ENCODE measurements around the gene MRPL28. TPM values are rescaled to one million over a fixed set of nuclear protein-coding genes. Genes with fewer than 3 reads are reported as not detected.
"Not testable (repeated sequence)": the region's sequence is repeated elsewhere in the genome, so short reads cannot be mapped to it uniquely, and the experiment has no call there.

Gene MRPL28
- 41.7 TPM for total RNA-seq

DNA sequence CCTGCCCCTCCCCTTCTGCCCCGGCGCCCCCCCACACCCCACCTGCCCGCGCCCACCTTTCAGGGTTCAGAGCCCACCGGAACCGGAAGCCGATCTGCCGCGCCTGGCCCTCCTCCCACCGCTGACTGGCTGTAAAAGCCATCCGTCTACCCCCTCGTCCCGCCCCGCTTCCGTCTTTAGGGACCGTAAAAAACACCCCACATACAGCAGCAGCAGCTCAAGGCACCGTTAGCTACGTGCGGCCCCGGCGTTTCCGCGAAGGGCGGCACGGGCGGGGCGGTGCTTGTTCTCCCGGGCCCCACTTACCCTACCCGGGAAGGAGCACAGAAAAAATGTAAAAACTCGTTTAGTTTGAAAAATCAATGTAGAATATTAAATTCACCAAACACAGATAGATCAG lies at the start of gene MRPL28:
Gene MRPL28, minus strand, starts transcription at position 96 of the 400 bp plus-strand sequence. CDS start 320 bp downstream, outside the sequence.
- DNase-seq, result peak; percentile 98

DNA sequence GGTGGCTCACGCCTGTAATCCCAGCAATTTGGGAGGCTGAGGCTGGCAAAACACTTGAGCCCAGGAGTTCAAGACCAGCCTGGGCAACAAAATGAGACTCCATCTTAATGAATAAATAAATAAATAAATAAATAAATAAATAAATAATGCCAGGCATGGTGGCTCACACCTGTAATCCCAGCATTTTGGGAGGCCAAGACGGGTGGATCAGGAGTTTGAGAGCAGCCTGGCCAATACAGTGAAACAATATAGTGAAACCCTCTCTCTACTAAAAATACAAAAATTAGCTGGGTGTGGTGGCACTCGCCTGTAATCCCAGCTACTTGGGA lies 44.8 kb upstream of the MRPL28 start:
- not testable (repeated sequence) for DNase-seq

DNA sequence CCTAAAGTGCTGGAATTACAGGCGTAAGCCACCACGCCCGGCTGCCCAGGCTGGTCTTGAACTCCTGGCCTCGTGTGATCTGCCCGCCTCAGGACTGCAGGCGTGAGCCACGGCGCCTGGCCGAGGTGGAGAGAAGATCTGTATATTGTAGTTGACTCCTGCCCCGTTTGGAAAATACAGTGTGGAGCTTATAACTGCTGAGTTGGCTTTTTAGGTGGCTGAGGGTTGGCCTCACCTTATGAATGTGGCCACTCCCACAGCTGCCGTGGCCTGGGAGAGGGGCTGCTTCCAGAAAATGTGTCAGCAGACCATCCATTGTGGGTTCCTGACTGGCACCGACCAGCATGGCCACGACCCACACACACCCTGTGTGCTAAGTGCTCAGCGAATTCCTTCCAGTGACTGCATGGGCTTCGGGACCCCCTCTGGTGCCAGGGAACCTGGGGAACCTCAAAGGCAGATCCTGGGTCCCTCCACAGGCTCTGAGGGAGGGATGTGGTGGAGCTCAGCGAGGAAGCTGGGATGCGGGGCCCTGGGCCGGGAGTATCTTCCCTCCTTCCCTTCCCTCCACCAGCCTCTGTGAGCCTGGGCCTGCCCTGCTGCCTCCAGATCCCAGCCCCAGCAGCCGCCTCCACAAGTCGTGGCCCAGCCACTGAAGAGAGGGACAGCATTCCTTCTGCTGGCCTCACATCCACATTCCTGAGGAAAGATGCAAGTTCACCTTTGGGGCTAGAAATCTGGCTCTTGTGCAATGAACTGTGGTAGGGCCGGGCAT lies 44.2 kb upstream of the MRPL28 start:
- DNase-seq, result no peak

DNA sequence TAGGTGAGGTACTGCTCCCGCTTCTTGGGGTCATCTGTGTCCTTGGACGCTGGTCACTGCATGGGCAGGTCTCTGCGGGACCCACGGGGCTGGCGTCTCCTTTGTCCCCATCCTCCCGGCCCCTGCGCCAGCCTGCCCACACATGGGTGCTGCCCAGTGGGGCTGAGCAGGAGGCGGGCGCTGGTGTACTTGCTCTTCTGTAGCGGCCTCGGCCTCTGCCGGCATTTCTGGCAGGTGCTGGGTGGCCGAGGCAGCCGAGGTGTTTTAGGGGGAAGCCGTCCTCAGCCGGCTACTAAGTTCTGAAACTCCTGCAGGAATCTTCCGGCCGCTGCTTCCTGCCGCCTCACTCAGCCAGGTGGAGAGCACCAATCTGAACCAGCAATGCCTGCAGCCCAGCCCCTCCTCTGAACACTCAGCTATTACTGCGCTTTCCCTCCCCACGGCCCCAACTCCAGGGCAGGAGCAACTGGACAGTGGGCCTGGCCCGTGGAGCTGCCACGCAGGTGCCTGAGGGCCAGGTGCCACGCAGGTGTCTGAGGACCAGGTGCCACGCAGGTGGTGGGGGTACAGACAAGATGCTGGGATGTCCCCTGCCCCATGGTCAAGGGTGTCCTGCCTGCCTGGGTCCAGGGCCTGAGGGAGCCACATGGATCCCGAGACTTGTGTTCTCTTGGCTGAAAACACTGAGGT lies 41.4 kb upstream of the MRPL28 start:
- no peak for DNase-seq

DNA sequence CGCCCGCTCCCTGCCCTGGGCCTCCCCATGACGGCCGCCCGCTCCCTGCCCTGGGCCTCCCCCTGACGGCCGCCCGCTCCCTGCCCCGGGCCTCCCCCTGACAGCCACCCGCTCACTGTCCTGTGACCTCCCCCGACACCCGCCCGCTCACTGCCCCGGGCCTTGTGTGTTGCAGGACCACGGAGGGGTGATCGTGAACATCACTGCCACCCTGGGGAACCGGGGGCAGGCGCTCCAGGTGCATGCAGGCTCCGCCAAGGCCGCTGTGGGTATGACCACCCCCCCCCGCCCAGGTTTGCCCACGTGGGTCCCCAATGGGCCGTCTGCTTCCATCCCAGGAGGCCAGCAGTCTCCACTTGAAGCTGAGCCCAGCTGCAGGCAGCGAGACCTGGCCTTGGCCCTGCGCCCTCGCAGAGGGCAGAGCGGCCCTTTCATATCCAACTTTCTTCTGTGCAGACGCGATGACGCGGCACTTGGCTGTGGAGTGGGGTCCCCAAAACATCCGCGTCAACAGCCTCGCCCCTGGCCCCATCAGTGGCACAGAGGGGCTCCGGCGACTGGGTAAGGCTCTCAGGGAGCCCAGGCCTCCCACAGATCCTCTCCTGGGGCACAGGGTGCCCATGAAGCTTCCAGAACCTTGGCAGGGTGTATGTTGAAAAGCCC lies 40.3 kb upstream of the MRPL28 start:
- no peak for DNase-seq

DNA sequence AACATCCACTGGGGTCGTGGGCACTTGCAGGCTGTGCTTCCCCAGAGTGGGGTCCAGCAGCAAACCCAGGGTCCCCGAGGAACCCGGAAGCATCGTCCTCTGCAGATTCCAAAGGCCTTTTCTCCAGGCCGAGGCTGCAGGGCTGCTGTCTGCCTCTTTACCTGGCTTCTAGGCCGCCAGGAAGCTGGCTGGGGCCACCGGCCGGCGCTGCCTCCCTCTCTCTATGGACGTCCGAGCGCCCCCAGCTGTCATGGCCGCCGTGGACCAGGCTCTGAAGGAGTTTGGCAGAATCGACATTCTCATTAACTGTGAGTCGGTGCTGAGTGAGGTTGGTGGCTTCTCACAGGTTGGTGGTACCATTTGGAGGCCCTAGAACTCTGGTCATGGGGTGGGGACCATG lies 36.9 kb upstream of the MRPL28 start:
- no peak for DNase-seq

DNA sequence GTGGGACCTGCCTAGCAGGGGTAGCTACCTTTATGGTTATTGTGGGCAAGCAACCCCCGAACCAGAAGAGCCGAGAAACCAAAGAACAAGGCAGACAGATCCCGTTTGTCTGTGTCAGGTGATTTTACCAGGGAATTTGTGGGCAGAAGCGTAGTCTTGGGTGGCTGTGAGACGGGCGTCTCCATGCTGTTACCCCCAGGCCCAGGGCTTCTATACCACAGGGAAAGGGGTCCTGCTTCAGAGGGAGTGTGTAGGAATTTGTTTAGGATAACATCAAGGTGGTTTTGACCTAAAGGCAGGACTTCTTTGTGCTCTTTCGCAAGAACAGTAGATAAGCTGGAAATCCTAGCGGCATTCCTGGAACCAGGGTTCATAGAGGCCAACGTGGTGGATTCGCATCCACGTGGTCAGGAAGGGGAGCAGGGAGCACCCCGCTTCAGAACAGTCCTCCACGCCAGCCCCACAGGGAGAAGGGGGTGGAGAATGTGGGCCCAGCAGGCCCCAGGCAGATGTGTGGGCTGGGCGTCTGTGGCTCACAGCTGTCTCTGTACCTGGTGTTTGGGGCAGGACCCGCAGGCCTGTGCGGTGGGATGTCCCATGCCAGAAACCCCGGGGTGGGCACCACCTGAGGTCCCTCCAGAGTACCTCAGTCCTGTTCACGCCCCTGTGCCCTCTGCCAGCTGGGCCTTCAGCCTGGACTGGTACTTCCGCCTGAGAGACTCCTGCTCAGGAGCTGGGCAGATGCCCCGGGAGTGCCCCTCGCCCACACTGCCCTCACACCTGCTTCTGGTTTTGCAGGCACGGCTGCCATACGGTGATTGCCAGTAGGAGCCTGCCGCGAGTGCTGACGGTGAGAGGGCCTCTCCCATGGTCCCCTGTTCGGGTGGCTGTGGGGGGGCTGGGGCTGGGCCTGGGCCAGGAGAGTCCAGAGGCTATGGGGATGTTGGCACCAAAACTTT lies 35.5 kb upstream of the MRPL28 start:
- no peak for DNase-seq

DNA sequence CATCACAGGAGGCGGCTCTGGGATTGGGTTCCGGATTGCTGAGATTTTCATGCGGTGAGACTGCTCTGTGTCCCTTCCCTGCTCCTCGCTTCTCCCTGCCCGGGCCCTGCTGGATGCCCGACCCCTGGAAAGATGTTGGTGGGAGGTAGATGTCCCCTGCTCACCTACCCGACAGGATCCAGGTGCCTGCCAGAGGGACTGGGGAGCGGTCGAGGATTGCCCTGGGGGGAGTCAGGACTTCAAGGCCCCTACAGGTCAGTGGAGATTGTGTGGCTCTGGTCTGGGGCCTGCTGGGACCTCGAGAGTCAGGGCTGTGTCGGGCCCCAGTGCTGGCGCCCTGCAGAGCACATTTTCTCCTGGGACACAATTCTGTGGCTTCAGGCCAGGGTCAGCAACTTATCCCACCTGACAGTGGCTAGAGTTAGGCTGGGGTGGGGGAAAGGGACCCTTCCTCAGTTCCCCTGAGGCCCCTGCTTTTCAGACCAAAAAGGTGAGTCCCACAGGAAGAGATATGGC lies 34.7 kb upstream of the MRPL28 start:
- no peak for DNase-seq

DNA sequence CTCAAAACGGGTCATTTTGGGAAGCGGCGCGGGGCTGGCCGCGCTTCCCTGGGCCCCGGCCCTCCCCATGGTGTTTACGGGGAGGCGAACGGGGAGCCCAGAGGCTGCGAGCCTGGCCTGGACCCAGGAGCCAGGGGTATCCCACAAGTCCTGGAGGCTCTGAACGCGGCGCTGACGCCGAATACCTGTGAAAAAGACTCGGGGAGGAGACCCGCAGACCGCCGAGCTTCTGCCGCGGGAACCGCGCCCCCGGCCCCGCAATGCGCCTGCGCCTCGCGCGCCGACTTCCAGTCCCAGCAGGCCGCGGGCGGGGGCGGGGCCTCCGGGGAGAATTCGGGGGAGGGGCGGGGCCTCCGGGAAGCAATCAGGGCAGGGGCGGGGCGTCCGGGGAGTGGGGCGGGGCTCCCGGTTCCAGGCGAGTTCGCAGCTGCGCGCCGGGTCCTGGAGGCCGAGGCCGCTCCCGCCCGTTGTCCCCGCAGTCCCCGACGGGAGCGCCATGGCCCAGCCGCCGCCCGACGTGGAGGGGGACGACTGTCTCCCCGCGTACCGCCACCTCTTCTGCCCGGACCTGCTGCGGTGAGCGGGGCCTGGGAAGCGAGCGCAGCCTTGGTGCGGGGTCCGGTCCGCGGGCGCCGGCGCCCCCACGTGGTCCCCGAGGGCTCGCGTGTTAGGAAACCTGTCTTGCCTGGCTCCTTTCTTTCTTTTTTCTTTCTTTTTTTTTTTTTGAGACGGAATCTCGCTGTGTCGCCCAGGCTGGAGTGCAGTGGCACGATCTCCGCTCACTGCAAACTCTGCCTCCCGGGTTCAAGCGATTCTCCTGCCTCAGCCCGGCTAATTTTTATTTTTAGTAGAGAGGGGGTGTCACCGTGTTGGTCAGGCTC lies 31.4 kb upstream of the MRPL28 start, which contains the start of gene DECR2:
Gene DECR2, plus strand, starts transcription at position 418 of the 881 bp plus-strand sequence. Its CDS starts 79 bp downstream, at position 497.
- peak; percentile 98 for DNase-seq

DNA sequence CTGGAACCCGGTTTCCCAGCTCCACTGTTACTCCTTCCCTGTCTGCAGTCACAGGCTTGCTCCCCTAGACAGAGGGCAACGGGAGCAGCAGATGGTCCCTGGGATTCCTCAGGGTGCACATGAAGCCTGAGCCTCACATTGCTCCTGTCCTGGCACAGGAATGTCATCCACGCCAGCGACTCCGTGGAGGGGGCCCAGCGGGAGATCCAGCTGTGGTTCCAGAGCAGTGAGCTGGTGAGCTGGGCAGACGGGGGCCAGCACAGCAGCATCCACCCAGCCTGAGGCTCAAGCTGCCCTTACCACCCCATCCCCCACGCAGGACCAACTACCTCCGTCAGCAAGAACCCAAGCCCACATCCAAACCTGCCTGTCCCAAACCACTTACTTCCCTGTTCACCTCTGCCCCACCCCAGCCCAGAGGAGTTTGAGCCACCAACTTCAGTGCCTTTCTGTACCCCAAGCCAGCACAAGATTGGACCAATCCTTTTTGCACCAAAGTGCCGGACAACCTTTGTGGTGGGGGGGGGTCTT lies 29.8 kb upstream of the MRPL28 start:
- no peak for DNase-seq

DNA sequence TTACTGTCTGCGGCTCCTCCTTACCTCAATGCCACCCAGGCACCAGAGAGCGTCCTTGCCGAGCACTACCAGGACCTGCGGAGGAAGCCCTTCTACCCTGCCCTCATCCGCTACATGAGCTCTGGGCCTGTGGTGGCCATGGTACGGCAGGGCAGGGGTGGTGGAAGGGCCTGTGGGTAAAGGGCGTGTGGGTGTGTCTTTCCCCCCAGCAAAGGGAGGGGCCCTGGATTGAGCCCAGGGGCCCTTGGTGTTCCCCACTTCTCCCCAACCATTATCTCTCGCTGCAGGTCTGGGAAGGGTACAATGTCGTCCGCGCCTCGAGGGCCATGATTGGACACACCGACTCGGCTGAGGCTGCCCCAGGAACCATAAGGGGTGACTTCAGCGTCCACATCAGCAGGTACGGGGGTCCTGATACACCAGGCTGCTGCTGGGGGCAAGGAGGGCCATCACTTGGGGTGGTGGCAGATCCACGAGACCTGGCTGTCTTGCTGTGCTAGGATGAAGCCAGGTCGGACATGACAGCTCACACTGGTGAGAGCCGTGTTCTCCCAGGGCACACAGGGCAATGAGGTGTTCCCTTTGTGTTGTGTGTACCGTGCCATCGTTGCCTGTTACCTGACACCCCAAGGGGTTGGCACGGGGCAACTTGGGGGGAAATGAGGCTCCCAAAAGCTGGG lies 29.1 kb upstream of the MRPL28 start:
- no peak for DNase-seq

DNA sequence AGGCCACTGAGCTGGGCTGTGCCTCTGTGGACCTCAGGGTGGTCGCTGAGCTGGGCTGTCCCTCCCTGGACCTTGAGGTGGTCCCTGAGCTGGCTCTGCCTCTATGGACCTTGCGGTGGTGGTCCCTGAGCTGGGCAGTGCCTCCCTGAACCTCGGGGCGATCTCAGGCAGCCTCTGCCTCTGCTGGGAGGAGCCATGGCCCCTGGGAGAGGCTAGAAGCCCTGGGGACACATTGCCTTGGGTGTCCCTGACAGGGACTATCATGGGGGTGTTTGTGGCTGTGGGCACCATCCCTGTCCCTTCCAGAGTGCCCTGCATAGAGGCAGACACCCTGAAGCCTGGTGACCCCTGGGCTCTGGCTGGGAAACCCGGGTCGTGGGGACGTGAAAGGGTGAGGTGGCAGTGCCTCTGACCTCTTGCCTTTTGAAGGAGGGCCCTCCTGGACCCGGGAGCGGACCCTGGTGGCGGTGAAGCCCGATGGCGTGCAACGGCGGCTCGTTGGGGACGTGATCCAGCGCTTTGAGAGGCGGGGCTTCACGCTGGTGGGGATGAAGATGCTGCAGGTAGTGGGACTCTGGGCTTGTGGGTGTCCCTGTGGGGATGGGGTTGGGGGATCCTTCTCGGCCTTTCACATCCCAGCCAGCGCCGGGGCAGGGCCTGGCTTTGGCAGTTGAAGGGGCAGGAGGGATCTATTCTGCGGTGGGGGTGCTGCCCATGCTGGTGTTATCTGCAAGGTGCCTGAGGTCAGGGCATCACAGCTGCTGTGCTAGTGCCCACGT lies 28.4 kb upstream of the MRPL28 start:
- DNase-seq, result no peak

DNA sequence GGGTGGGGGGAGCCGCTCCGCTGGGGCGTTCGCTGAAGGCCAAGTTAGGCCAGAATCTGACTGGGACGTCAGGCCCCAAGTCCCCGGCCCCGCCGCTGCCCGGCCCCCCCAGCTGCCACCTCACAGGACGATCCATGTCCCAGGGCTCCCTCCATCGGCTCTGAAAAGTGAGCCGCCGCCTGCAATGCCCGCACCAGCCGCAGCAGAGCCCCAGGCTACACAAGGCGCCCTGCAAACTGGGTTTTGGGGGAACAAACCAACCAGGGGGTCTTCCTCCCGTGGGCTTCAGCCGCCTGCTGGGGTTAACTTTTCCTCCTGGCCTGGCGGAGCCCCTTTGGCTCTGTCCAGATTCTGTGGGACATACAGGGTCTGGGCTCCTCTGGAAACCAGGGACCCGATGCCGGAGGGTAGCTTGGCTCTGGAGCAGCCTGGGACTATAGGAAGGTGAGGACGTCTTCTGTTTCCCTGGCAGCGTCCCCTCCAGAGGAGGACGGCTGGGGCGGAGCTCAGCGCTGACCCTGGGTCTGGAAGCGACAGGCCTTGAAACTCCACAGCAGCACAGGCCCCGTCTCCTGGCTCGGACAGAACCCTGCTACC lies 27.5 kb upstream of the MRPL28 start:
- DNase-seq, result peak; percentile 81

DNA sequence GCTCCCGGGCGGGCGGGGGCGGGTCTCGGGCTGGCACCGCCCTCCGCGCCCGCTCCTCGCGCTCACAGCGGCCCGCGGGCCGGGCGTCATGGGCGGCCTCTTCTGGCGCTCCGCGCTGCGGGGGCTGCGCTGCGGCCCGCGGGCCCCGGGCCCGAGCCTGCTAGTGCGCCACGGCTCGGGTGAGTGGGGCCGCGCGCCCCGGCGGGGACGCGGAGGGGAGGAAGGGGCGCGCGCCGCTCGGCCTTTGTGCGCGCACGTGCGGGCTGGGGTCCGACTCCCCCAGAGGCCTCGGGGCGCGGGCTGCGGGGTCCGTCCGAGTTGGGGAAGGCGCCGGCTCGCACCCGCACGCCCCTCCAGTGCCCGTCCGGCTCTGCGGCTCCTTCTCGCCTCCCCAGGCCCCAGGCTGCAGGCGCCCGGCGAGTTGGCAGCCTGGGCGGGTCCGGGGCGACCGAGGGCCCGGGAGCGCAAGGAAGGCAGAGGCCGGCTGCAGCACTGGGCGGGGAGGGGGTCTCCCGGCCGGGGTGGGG lies 26.9 kb upstream of the MRPL28 start, which contains the start of gene NME4:
Gene NME4, plus strand, starts transcription at position 65 of the 527 bp plus-strand sequence. Its CDS starts 24 bp downstream, at position 89.
- peak; percentile 63 for DNase-seq

DNA sequence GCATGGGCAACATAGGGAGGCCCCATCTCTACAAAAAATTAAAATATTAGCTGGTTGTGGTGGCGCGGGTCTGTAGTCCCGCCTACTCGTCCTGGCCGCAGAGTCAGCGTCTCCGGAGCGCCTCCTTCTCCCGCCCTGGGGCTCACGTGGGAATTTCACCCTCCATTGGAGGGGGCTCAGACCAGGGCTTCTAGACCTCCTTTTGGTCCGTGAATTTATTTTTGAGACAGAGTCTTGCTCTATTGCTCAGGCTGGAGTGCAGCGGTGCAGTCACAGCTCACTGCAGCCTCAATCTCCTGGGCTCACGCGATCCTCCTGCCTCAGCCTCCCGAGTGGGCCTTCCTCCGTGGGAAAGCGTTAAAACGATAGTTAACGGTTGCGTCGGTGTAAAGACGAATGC lies 26.3 kb upstream of the MRPL28 start:
- DNase-seq, result peak; percentile 75

DNA sequence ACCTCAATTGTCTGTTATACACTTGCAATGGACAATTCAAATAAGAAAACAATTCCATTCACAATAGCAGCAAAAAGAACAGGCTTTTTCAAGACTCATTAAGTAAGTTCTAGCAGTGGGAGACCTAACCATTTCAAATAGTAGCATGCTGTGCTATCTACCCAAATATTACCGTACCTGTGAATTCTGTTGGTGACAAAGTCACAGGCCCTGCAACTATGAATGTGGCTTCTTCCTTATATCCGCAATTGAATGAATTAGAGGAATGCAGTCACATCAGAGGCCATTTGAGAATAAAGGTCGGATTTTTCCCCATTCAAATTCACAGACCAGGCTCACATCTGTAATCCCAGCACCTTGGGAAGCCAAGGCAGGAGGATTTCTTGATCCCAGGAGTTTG lies 25.9 kb upstream of the MRPL28 start:
- DNase-seq, result no peak

DNA sequence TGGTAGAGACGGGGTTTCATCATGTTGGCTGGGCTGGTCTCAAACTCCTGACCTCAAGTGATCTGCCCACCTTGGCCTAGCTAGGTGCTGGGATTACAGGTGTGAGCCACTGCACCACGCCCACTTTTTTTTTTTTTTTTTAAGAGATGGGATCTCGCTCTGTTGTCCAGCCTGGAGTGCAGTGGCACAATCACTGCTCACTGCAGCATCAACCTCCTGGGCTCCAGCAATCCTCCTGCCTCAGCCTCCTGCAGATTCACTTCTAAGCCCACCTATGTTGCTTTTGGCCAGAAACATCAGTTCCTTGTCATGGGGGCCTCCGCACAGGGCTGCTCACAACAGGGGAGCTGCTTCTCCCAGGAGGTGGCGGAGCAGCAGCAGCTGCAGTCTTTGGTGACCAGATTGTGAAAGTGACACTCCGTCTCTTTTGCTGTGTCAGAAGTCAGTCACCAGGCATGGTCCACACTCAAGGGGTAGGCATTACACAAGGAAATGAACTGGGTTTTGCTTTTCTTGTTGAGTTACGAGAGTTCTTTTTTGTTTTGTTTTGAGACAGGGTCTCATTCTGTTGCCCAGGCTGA lies 22.2 kb upstream of the MRPL28 start:
- DNase-seq, result no peak

DNA sequence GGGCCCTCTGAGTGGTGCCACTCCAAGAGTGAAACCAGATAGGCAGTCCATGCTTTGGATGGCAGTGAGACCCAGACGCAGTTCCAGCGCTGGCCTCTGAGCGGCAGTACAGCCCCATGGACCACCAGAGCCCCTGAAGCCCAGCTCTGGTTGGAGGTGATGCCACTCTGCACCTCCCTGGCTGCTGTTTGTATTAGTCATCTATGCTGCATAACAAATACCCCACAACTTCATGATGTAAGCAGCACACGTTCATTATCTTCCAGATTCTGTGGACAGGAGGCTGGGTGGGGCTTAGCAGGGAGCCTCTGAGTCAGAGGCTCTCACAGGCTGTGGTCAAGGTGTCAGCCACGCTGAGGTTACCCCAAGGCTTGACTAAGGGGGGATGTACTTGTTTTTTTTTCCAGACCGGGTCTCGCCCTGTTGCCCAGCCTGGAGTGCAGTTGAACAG lies 21.6 kb upstream of the MRPL28 start:
- peak; percentile 61 for DNase-seq

Measured in tongue (tissue), 2 donors.